H1 (cell line): Measurements from ENCODE around the gene CMSS1. TPM values are rescaled to one million over a fixed set of nuclear protein-coding genes. Genes with fewer than 3 reads are reported as not detected.

Experiments
- CTCF ChIA-PET: fragments of 300-600 bp; sonication (Branson Sonifier 250); formaldehyde crosslinking; loops from one replicate; lab custom pipeline; 2021; ENCODE audit not compliant: partially characterized antibody; lab: Charles Lee
- POLR2A ChIA-PET: fragments of 300-600 bp; sonication (Branson Sonifier 250); formaldehyde crosslinking; loops from one replicate; lab custom pipeline; 2021; ENCODE audit warnings: inconsistent platforms; ENCODE audit not compliant: partially characterized antibody; lab: Charles Lee
- DNase-seq, 2 experiments: peaks; one replicate each; pipeline versions ENCODE4 v3.0.0 to v3.0.0-alpha.2; 2010 to 2022; ENCODE audit warnings: low spot score in 2 of 2, low read depth in 1 of 2, mixed read lengths in 1 of 2
- FAIRE-seq: peaks from 2 replicates; lab custom pipeline; 2011; peaks lifted over from hg19 to GRCh38; lab: Jason Lieb, UNC
- H2AFZ ChIP-seq: 2 replicates; pipeline ENCODE4 v1.8.1; 2012; ENCODE audit warnings: low read length, inconsistent platforms
- H2AK5ac ChIP-seq: 2 replicates; pipeline ENCODE4 v1.6.1; 2013; ENCODE audit warnings: low read depth, low read length
- H2BK120ac ChIP-seq: replicated peaks from 2 replicates; pipeline ENCODE3; 2013; ENCODE audit warnings: low read depth, low read length, inconsistent platforms
- H2BK12ac ChIP-seq: 2 replicates; pipeline ENCODE4 v1.6.1; 2013; ENCODE audit warnings: low read depth, low read length
- H2BK15ac ChIP-seq: 2 replicates; pipeline ENCODE4 v1.6.1; 2013; ENCODE audit warnings: low read length
- H2BK20ac ChIP-seq: 2 replicates; pipeline ENCODE4 v1.6.1; 2013; ENCODE audit warnings: low read length
- H2BK5ac ChIP-seq: 2 replicates; pipeline ENCODE4 v1.6.1; 2013; ENCODE audit warnings: low read depth, low read length
- H3K14ac ChIP-seq: 2 replicates; pipeline ENCODE4 v1.6.1; 2013; ENCODE audit warnings: inconsistent platforms; ENCODE audit not compliant: insufficient read length
- H3K18ac ChIP-seq: 2 replicates; pipeline ENCODE4 v1.6.1; 2013; ENCODE audit warnings: low read length; ENCODE audit errors: extremely low read depth
- H3K23ac ChIP-seq: 2 replicates; pipeline ENCODE4 v1.6.1; 2013; ENCODE audit warnings: inconsistent platforms; ENCODE audit not compliant: insufficient read length
- H3K23me2 ChIP-seq: 2 replicates; pipeline ENCODE4 v1.6.1; 2013; ENCODE audit warnings: low read depth, low read length
- H3K27ac ChIP-seq: 2 replicates; pipeline ENCODE4 v1.6.1; 2011; ENCODE audit warnings: low read depth, low read length, inconsistent platforms
- H3K27me3 ChIP-seq, 4 experiments: replicated peaks in 1 of 4; 1 replicate in 1 of 4; 2 replicates in 3 of 4; pipeline versions ENCODE4 v1.6.1 to v1.8.1; 2011 to 2013; ENCODE audit warnings: low read length in 3 of 4, mild to moderate bottlenecking in 3 of 4, inconsistent platforms in 2 of 4, mixed read lengths in 2 of 4, moderate library complexity in 1 of 4; ENCODE audit not compliant: control insufficient read depth in 3 of 4, insufficient read depth in 3 of 4; ENCODE audit errors: extremely low read depth in 1 of 4
- H3K36me3 ChIP-seq, 4 experiments: 2 replicates each; pipeline versions ENCODE4 v1.6.1 to v1.8.1; 2011 to 2013; ENCODE audit warnings: mild to moderate bottlenecking in 4 of 4, low read length in 3 of 4, moderate library complexity in 2 of 4, control low read depth in 1 of 4, inconsistent platforms in 1 of 4; ENCODE audit not compliant: insufficient read depth in 4 of 4, control insufficient read depth in 2 of 4
- H3K4ac ChIP-seq: replicated peaks from 2 replicates; pipeline ENCODE3; 2013; ENCODE audit warnings: low read length, low read depth, mixed read lengths, inconsistent platforms; ENCODE audit not compliant: insufficient read length
- H3K4me1 ChIP-seq, 4 experiments: replicated peaks in 1 of 4; 1 replicate in 1 of 4; 2 replicates in 3 of 4; pipeline versions ENCODE4 v1.6.1 to v1.8.1; 2011 to 2013; ENCODE audit warnings: low read length in 3 of 4, inconsistent platforms in 2 of 4, mixed read lengths in 1 of 4; ENCODE audit not compliant: insufficient read depth in 4 of 4, control insufficient read depth in 3 of 4
- H3K4me2 ChIP-seq, 2 experiments: 2 replicates each; pipeline versions ENCODE4 v1.6.1 to v1.8.1; 2011 to 2013; ENCODE audit warnings: low read depth in 2 of 2, low read length in 2 of 2, control low read depth in 1 of 2, inconsistent platforms in 1 of 2, mild to moderate bottlenecking in 1 of 2; ENCODE audit not compliant: insufficient read depth in 1 of 2
- H3K4me3 ChIP-seq, 4 experiments: fragments of 200-600, 300-600 bp in 1 of 4; sonication (generic), shearing (Covaris generic), sonication (Bioruptor Twin) in 1 of 4; 2 replicates each; pipeline versions ENCODE4 v1.5.1 to v1.8.1; 2011 to 2016; ENCODE audit warnings: low read length in 4 of 4, low read depth in 3 of 4, control low read depth in 2 of 4, inconsistent platforms in 2 of 4, mild to moderate bottlenecking in 2 of 4, mixed read lengths in 1 of 4, moderate library complexity in 1 of 4; ENCODE audit not compliant: insufficient read depth in 2 of 4; ENCODE audit errors: extremely low read depth in 1 of 4
- H3K56ac ChIP-seq: replicated peaks from 2 replicates; pipeline ENCODE3; 2013; ENCODE audit warnings: low read depth, mild to moderate bottlenecking, mixed read lengths, low read length, inconsistent platforms; ENCODE audit not compliant: insufficient read length
- H3K79me1 ChIP-seq: 2 replicates; pipeline ENCODE4 v1.6.1; 2013; ENCODE audit warnings: low read depth, low read length, control low read depth
- H3K79me2 ChIP-seq, 2 experiments: 2 replicates each; pipeline versions ENCODE4 v1.6.1 to v1.8.1; 2012 to 2013; ENCODE audit warnings: low read length in 2 of 2, mild to moderate bottlenecking in 2 of 2, inconsistent platforms in 1 of 2; ENCODE audit not compliant: insufficient read depth in 2 of 2, control insufficient read depth in 1 of 2
- H3K9ac ChIP-seq, 4 experiments: replicated peaks in 1 of 4; 1 replicate in 1 of 4; 2 replicates in 3 of 4; pipeline versions ENCODE4 v1.6.1 to v1.8.1; 2011 to 2013; ENCODE audit warnings: low read depth in 3 of 4, low read length in 3 of 4, control low read depth in 2 of 4, mild to moderate bottlenecking in 2 of 4, moderate library complexity in 2 of 4, inconsistent platforms in 1 of 4; ENCODE audit errors: extremely low read depth in 1 of 4
- H3K9me3 ChIP-seq, 2 experiments: 2 replicates each; pipeline versions ENCODE4 v1.6.1 to v1.8.1; 2012 to 2013; ENCODE audit warnings: mild to moderate bottlenecking in 2 of 2, moderate library complexity in 2 of 2, control low read depth in 1 of 2, inconsistent platforms in 1 of 2, low read depth in 1 of 2, low read length in 1 of 2, mixed read lengths in 1 of 2; ENCODE audit not compliant: insufficient read depth in 2 of 2
- H4K20me1 ChIP-seq, 2 experiments: replicated peaks in 1 of 2; 2 replicates each; pipeline versions ENCODE3 to v1.8.1; 2011 to 2013; ENCODE audit warnings: inconsistent platforms in 2 of 2, low read length in 2 of 2, mild to moderate bottlenecking in 1 of 2; ENCODE audit not compliant: insufficient read depth in 2 of 2, control insufficient read depth in 1 of 2
- H4K5ac ChIP-seq: 2 replicates; pipeline ENCODE4 v1.6.1; 2013; ENCODE audit warnings: low read length, low read depth, mixed read lengths, inconsistent platforms; ENCODE audit not compliant: insufficient read length
- H4K8ac ChIP-seq: 2 replicates; pipeline ENCODE4 v1.8.0; 2013; ENCODE audit warnings: mild to moderate bottlenecking, moderate library complexity, low read length, inconsistent platforms; ENCODE audit not compliant: insufficient read depth; ENCODE audit errors: extremely low read depth
- H4K91ac ChIP-seq: replicated peaks from 2 replicates; pipeline ENCODE3; 2013; ENCODE audit warnings: low read length, mixed read lengths, inconsistent platforms; ENCODE audit not compliant: insufficient read length
- BRCA1 ChIP-seq: IDR thresholded peaks from 2 replicates; pipeline ENCODE4 v1.6.1; 2012; ENCODE audit warnings: low read depth, low read length, improper control_type of control experiment
- CHD1 ChIP-seq: IDR thresholded peaks from 2 replicates; pipeline ENCODE4 v1.6.1; 2012; ENCODE audit warnings: low read depth, low read length, improper control_type of control experiment
- EZH2 ChIP-seq: fragments of 200-600 bp; sonication (generic); IDR thresholded peaks from 2 replicates; pipeline ENCODE4 v1.7.1; 2012; ENCODE audit warnings: low read depth, mild to moderate bottlenecking, moderate library complexity, low read length, inconsistent platforms; ENCODE audit not compliant: severe bottlenecking
- KDM5A ChIP-seq: fragments of 200-600 bp; IDR thresholded peaks from 2 replicates; pipeline ENCODE4 v1.7.1; 2012; ENCODE audit warnings: mild to moderate bottlenecking, low read length, inconsistent platforms, mixed read lengths
- NANOG ChIP-seq: IDR thresholded peaks from 2 replicates; pipeline ENCODE4 v1.6.1; 2011; ENCODE audit warnings: low read length, low read depth, mild to moderate bottlenecking, inconsistent platforms; ENCODE audit not compliant: insufficient read depth, poor library complexity, severe bottlenecking
- RAD21 ChIP-seq, 2 experiments: IDR thresholded peaks in 1 of 2; conservative IDR thresholded peaks in 1 of 2; 2 replicates each; pipeline ENCODE4 v1.6.1; 2011; ENCODE audit warnings: low read depth in 2 of 2, low read length in 2 of 2, improper control_type of control experiment in 1 of 2, inconsistent platforms in 1 of 2, mild to moderate bottlenecking in 1 of 2, moderate library complexity in 1 of 2
- RFX5 ChIP-seq: IDR thresholded peaks from 2 replicates; pipeline ENCODE4 v1.6.1; 2011; ENCODE audit warnings: low read depth, low read length, improper control_type of control experiment, borderline replicate concordance
- SP2 ChIP-seq: IDR thresholded peaks from 2 replicates; pipeline ENCODE4 v1.6.1; 2012; ENCODE audit warnings: mild to moderate bottlenecking, low read length, inconsistent platforms
- SP4 ChIP-seq: IDR thresholded peaks from 2 replicates; pipeline ENCODE4 v1.6.1; 2012; ENCODE audit warnings: low read length, inconsistent platforms
- WGBS, 2 experiments: shearing (Covaris generic) in 1 of 2; methylation state at CpG; one replicate each; pipeline versions ENCODE4 v1.1.6 to v1.1.7; 2013 to 2015; ENCODE audit warnings: low lambda C conversion rate in 2 of 2, mixed read lengths in 2 of 2, inconsistent platforms in 1 of 2, low coverage in 1 of 2, missing lambda C conversion rate in 1 of 2; ENCODE audit not compliant: insufficient replicate concordance in 2 of 2, insufficient coverage in 1 of 2, insufficient read length in 1 of 2; ENCODE audit errors: extremely low coverage in 1 of 2, missing lambda C conversion rate in 1 of 2; 5-methylcytosine and 5-hydroxymethylcytosine counted together
- polyA plus RNA-seq, 7 experiments: library from polyadenylated mRNA; depleted of rRNA in 3 of 7; stranded (reverse) in 5 of 7; unstranded in 2 of 7; fragments of >200 nt in 5 of 7; fragments of 200-250 nt in 2 of 7; gene quantifications; 1 replicate in 5 of 7; 2 replicates in 1 of 7; 4 replicates in 1 of 7; pipeline versions ENCODE4 v1.2.1 to v1.2.3, GENCODE V29; 2011 to 2013; ENCODE audit warnings: missing spikeins in 2 of 7, mixed read lengths in 2 of 7
- total RNA-seq: library from RNA; stranded (reverse); fragmentation: NEBNext Ultra II Directional; extraction: Animal tissue kit (Norgen Biotek cat#: 25700); gene quantifications from 2 replicates; pipeline ENCODE4 v1.2.1, GENCODE V29; 2021

Gene CMSS1
- total and polyA plus RNA-seq, 2 of the 8 experiments (the other 6 are each of a cell fraction or from before 2014, with no cell fraction given) = 15.2 to 75.1 TPM

DNA sequence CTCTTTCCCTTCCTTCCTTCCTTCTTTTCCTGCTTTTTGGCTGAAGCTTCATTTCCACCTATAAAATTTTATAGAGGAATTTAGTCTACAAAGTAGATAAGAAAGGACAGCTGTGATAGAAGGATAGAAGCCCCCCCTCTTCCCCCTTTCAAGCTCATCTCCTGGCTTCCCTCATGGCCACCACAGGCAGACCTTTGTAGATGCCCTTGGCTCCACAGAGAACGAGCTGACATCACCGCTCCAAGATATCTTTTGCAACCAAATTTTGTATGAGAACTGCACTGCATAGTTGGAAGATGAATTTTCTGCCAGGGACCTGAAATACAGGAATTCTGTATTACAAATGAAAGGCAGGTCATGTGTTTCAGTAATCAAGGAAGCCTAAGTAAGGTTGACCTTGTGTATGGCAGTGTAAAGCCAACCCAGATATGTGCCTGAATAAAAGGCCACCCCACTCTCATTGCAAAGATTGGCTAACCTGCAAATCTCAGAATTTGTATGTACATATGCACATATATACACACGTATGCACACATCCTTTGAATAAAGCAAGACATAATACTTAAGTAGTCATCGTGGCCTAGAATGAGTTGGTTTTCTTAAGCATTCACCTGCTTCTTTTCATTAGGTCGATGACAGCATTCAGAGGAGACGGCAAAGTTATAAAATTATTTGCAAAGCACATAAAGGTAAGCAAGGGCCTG, 353.7 kb downstream of the CMSS1 start:
- Histone ChIP-seq H2BK120ac (no peak overlapping the region), H3K14ac (no peak overlapping the region), H4K20me1 (no peaks in the 10 kb centered on the region), H3K4me1 (no peaks in the 10 kb centered on the region), H3K79me2 (no peaks in the 10 kb centered on the region), H2AK5ac (no peak overlapping the region), H2AFZ (no peak overlapping the region), H3K4me3 (no peak overlapping the region), H2BK20ac (no peak overlapping the region), H3K9me3 (no peaks in the 10 kb centered on the region), H3K56ac (no peak overlapping the region), H3K4me2 (no peak overlapping the region), H2BK15ac (no peak overlapping the region), H3K79me1 (no peaks in the 10 kb centered on the region), H3K27me3 (no peaks in the 10 kb centered on the region), H4K8ac (no peak overlapping the region), H4K5ac (no peak overlapping the region), H3K27ac (no peak overlapping the region), H3K23me2 (no peaks in the 10 kb centered on the region), H3K36me3 (peaks cover 0 to 4% (median 0%) of the 10 kb centered on the region in 4 experiments; a peak in 4 of 8 replicates), H4K91ac (no peak overlapping the region), H2BK5ac (no peak overlapping the region), H3K23ac (no peak overlapping the region), H3K18ac (no peak overlapping the region), H3K9ac (no peak overlapping the region), H3K4ac (no peak overlapping the region), H2BK12ac (no peak overlapping the region)
- TF ChIP-seq NANOG (no peak), EZH2 (no peak), CHD1 (no peak), SP4 (no peak), RFX5 (no peak), RAD21 (IDR thresholded peaks at IDR 0.05 in 1 of 2, conservative IDR thresholded peaks at IDR 0.05 in 1 of 2; ENCODE audit: low read depth in 2 of 2, low read length in 2 of 2) (no peak), BRCA1 (no peak), SP2 (no peak), KDM5A (no peak)
- ChIA-PET CTCF (interaction anchor here (0.5 to 1.6 kb wide), 5 partner anchors 14 to 827 kb away, joined by 3 to 4 read pairs (median 3); no protein-coding TSS in a partner anchor), POLR2A (no interaction called here)
- FAIRE-seq (no peak), DNase-seq (no peak)
- 92% methylated on average over 6 of the region's 6 CpGs; no CpG with 5 or more reads in 1 of the 2 experiments for WGBS, 2 experiments
